Spleen (tissue), 7 donors: ENCODE measurements around the gene ZNF263.

Experiments
- CTCF ChIP-seq, 11 experiments: fragments of 200-600 bp in 7 of 11; fragments of 450-650 bp in 4 of 11; sonication (generic) in 4 of 11; IDR thresholded peaks in 8 of 11; conservative IDR thresholded peaks in 3 of 11; 1 replicate in 7 of 11; 2 replicates in 4 of 11; pipeline versions ENCODE4 v1.4.0 to v1.8.0; 2016 to 2021; ENCODE audit warnings: antibody characterized with exemption in 11 of 11, inconsistent platforms in 4 of 11, mild to moderate bottlenecking in 1 of 11
- POLR2A ChIP-seq, 3 donors: fragments of 450-650 bp; IDR thresholded peaks; one replicate each; pipeline ENCODE4 v1.5.1; 2017; ENCODE audit warnings: antibody characterized with exemption in 3 of 3, mild to moderate bottlenecking in 1 of 3
- donor health status: DM: no; HTN: no; CAD: no; lungs with moderate emphysema.
- donor health status: DM: no; HTN: no; CAD: no.
- donor health status: DM: no; HTN: no; CAD: no.

DNA sequence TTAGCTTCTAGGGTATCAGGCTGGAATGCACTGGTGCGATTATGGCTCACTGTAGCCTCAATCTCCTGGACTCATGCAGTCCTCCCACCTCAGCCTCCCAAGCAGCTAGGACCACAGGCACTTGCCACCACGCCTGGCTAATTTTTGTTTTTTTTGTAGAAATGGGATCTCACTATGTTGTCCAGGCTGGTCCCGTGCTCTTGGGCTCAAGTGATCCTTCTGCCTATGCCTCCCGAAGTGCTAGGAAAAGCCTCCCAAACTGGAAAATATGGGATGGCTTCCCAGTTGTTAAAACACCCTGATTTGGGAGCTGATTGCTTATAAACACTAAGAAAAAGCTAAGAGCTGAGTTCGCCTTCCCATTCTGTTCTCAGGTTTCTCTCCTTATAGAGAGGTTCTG, 6.6 kb upstream of the ZNF263 start:
- TF ChIP-seq CTCF (IDR thresholded peaks at IDR 0.05 in 8 of 11, conservative IDR thresholded peaks at IDR 0.05 in 3 of 11) (no peak), POLR2A (IDR thresholded peaks at IDR 0.05) (no peak)
